ENCODE data around the gene B3GALNT1.

Gene B3GALNT1

GRCh38 chr3:161108840-161109239 is 3.7 kb upstream of the B3GALNT1 start:
- no peaks in the 10 kb centered on the region for H3K9me3 ChIP-seq (ENCODE audit: control insufficient read depth, low read length)
- no peaks in the 10 kb centered on the region for H3K36me3 ChIP-seq (ENCODE audit: control insufficient read depth, insufficient read depth, low read length, severe bottlenecking)
- no peaks in the 10 kb centered on the region for H3K27me3 ChIP-seq (replicated peaks; ENCODE audit: control insufficient read depth, insufficient read depth, low read length)
- peak; percentile 42 for DNase-seq (ENCODE audit: low read depth)
- no peak overlapping the region for H3K4me3 ChIP-seq (ENCODE audit: low read length)
- no peak overlapping the region for H3K9ac ChIP-seq (ENCODE audit: low read length)
- peaks cover 6% of the 10 kb centered on the region for H3K4me1 ChIP-seq (ENCODE audit: control insufficient read depth, insufficient read depth, low read length)

DNA sequence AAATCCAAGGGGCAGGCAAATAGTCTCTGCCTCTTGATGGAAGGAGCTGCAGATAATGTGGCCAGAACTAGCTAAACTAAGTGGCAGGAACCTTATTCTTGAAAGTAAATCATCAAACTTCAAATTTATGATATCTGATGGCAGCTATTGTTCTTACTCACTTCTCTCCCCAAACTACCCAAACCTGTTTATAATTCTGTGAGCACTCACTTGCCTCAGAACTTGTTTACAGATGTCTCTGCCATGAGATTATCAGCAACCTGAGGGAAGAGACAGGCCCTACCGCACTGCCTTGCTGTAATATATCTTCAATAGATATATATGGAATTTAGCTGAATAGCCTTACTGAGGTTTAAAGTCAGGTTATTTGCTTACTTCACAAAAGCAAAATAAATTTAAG is 2.2 kb upstream of the B3GALNT1 start:
- Histone ChIP-seq H3K9me3 (ENCODE audit: control insufficient read depth, low read length) (no peaks in the 10 kb centered on the region), H3K4me1 (ENCODE audit: control insufficient read depth, insufficient read depth, low read length) (peaks cover 6% of the 10 kb centered on the region), H3K4me3 (ENCODE audit: low read length) (no peak overlapping the region), H3K36me3 (ENCODE audit: control insufficient read depth, insufficient read depth, low read length, severe bottlenecking) (no peaks in the 10 kb centered on the region), H3K9ac (ENCODE audit: low read length) (no peak overlapping the region), H3K27me3 (replicated peaks; ENCODE audit: control insufficient read depth, insufficient read depth, low read length) (no peaks in the 10 kb centered on the region)
- no peak for DNase-seq (ENCODE audit: low read depth)

DNA sequence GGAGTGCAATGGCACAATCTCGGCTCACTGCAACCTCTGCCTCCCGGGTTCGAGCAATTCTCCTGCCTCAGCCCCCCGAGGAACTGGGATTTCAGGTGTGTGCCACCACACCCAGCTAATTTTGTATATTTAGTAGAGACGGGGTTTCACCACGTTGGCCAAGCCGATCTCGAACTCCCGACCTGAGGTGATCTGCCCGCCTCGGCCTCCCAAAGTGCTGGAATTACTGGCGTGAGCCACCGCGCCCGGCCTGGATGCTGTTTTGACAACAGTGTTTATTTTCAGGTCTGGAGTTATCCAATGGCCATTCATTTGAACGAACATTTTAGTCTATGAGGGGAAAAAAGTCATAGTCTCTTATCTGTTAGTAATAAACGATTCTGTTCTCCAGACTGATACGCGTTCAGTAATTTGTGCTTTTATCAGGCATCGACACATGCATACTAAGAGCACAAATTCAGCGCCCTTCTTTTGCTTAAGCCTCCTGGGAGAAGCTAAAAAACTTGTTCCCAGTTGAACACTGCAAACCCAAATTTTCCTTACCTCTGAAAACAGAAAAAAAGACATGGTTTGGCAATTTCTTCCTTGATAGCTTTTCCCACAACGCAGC is 1.3 kb downstream of the B3GALNT1 start:
- Histone ChIP-seq H3K4me3 (ENCODE audit: low read length) (peak overlapping the region; percentile 84), H3K4me1 (ENCODE audit: control insufficient read depth, insufficient read depth, low read length) (peaks cover 6% of the 10 kb centered on the region), H3K9ac (ENCODE audit: low read length) (peak overlapping the region; percentile 84)

DNA sequence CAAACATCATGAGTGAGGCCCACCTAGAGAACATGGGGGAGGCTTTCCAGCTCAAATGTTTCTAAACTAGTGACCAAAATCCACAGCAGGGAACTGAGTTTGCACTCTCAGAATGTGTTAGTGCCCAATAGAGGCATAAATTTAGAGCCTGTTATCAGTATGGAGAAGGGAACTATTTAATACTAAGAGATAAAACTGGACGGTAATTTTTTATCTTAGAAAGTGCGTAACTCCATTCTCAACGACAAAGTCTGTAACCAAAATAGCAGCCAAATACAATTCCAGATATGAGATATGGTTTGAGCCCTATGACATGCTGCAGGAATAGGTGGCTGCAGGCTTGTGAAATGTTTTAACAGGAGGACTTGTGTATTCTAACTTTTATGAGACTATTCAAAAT is 3.5 kb downstream of the B3GALNT1 start:
- H3K9ac ChIP-seq (ENCODE audit: low read length): no peak overlapping the region
- no peak overlapping the region for H3K4me3 ChIP-seq (ENCODE audit: low read length)
- H3K27me3 ChIP-seq (replicated peaks; ENCODE audit: control insufficient read depth, insufficient read depth, low read length): no peaks in the 10 kb centered on the region
- H3K4me1 ChIP-seq (ENCODE audit: control insufficient read depth, insufficient read depth, low read length): peaks cover 6% of the 10 kb centered on the region
- no peak for DNase-seq (ENCODE audit: low read depth)
- no peaks in the 10 kb centered on the region for H3K9me3 ChIP-seq (ENCODE audit: control insufficient read depth, low read length)
- H3K36me3 ChIP-seq (ENCODE audit: control insufficient read depth, insufficient read depth, low read length, severe bottlenecking): no peaks in the 10 kb centered on the region

More for the DNA sequence above, 1.3 kb downstream of the B3GALNT1 start:
- Histone ChIP-seq H3K9me3 (ENCODE audit: control insufficient read depth, low read length) (no peaks in the 10 kb centered on the region), H3K27me3 (replicated peaks; ENCODE audit: control insufficient read depth, insufficient read depth, low read length) (no peaks in the 10 kb centered on the region), H3K36me3 (ENCODE audit: control insufficient read depth, insufficient read depth, low read length, severe bottlenecking) (no peaks in the 10 kb centered on the region)
- no peak for DNase-seq (ENCODE audit: low read depth)

DNA sequence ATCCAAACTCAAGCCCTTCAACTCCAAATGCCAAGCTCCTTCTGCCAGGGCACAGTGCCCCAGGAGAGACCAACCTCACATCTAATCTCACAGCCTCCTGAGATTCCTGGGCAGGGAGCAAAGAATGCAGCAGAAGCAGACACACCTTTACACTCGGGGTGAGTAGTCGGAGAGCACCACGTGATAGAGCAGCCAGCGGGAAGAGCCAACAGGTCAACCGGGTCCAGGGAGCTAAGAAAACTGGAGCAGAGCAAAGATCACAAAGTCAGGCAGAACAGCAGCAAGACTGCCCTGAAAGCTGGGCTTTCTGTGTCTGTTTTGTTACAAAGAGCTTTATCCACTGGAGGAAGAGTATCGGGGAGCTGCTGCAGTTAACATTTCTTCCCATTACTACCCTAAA is 4.2 kb downstream of the B3GALNT1 start:
- no peaks in the 10 kb centered on the region for H3K9me3 ChIP-seq (ENCODE audit: control insufficient read depth, low read length)

DNA sequence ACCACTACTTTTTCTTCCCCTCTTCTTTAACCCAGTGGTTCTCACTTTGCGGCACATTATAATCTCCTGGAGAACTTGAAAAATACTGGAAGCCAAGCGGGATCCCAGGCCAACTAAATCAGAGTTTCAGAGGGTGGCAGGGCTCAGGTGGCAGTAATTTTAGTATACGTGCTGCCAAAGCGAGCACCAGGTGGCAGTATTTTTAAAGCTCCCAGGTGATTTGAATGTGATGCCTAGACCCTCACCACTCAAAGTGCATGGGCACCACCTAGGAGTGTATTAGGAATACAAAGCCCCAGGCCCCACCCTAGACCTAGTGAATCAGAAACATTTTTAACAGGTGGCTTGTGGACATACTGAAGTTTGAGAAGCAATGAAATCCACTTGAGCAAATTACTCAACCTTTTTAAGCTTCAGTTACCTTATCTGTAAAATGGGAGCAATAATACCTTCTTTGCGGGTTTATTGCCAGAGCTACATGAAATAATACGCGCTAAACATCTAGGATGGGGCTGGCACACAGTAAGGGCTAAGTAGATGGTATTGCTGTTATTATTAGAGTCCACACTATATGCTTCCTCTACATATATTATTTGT is 8.3 kb downstream of the B3GALNT1 start:
- Histone ChIP-seq H3K9me3 (ENCODE audit: control insufficient read depth, low read length) (no peaks in the 10 kb centered on the region), H3K4me3 (ENCODE audit: low read length) (no peak overlapping the region), H3K9ac (ENCODE audit: low read length) (no peak overlapping the region), H3K36me3 (ENCODE audit: control insufficient read depth, insufficient read depth, low read length, severe bottlenecking) (no peaks in the 10 kb centered on the region), H3K27me3 (replicated peaks; ENCODE audit: control insufficient read depth, insufficient read depth, low read length) (no peaks in the 10 kb centered on the region), H3K4me1 (ENCODE audit: control insufficient read depth, insufficient read depth, low read length) (no peaks in the 10 kb centered on the region)
- DNase-seq (ENCODE audit: low read depth): no peak

More for the DNA sequence above, 4.2 kb downstream of the B3GALNT1 start:
- Histone ChIP-seq H3K27me3 (replicated peaks; ENCODE audit: control insufficient read depth, insufficient read depth, low read length) (no peaks in the 10 kb centered on the region), H3K36me3 (ENCODE audit: control insufficient read depth, insufficient read depth, low read length, severe bottlenecking) (no peaks in the 10 kb centered on the region), H3K9ac (ENCODE audit: low read length) (no peak overlapping the region), H3K4me1 (ENCODE audit: control insufficient read depth, insufficient read depth, low read length) (peaks cover 6% of the 10 kb centered on the region), H3K4me3 (ENCODE audit: low read length) (no peak overlapping the region)
- DNase-seq (ENCODE audit: low read depth): no peak

GRCh38 chr3:161093895-161094294 is 11.3 kb downstream of the B3GALNT1 start:
- H3K36me3 ChIP-seq (ENCODE audit: control insufficient read depth, insufficient read depth, low read length, severe bottlenecking): no peaks in the 10 kb centered on the region
- H3K4me3 ChIP-seq (ENCODE audit: low read length): no peak overlapping the region
- H3K27me3 ChIP-seq (replicated peaks; ENCODE audit: control insufficient read depth, insufficient read depth, low read length): no peaks in the 10 kb centered on the region
- H3K9ac ChIP-seq (ENCODE audit: low read length): no peak overlapping the region
- DNase-seq (ENCODE audit: low read depth): no peak
- H3K4me1 ChIP-seq (ENCODE audit: control insufficient read depth, insufficient read depth, low read length): no peaks in the 10 kb centered on the region
- H3K9me3 ChIP-seq (ENCODE audit: control insufficient read depth, low read length): no peaks in the 10 kb centered on the region

GRCh38 chr3:161084277-161084676 is 20.9 kb downstream of the B3GALNT1 start:
- Histone ChIP-seq H3K4me3 (ENCODE audit: low read length) (no peak overlapping the region), H3K4me1 (ENCODE audit: control insufficient read depth, insufficient read depth, low read length) (peaks cover 5% of the 10 kb centered on the region), H3K27me3 (replicated peaks; ENCODE audit: control insufficient read depth, insufficient read depth, low read length) (no peaks in the 10 kb centered on the region), H3K9ac (ENCODE audit: low read length) (no peak overlapping the region), H3K36me3 (ENCODE audit: control insufficient read depth, insufficient read depth, low read length, severe bottlenecking) (peaks cover 6% of the 10 kb centered on the region), H3K9me3 (ENCODE audit: control insufficient read depth, low read length) (no peaks in the 10 kb centered on the region)
- DNase-seq (ENCODE audit: low read depth): no peak

- Histone ChIP-seq H3K9me3 (ENCODE audit: control insufficient read depth, low read length) (no peaks in the 10 kb centered on the region), H3K36me3 (ENCODE audit: control insufficient read depth, insufficient read depth, low read length, severe bottlenecking) (peaks cover 6% of the 10 kb centered on the region), H3K27me3 (replicated peaks; ENCODE audit: control insufficient read depth, insufficient read depth, low read length) (no peaks in the 10 kb centered on the region), H3K9ac (ENCODE audit: low read length) (no peak overlapping the region), H3K4me3 (ENCODE audit: low read length) (no peak overlapping the region), H3K4me1 (ENCODE audit: control insufficient read depth, insufficient read depth, low read length) (peaks cover 5% of the 10 kb centered on the region)
- DNase-seq (ENCODE audit: low read depth): no peak
Observed at GRCh38 chr3:161083131-161083530, 22.0 kb downstream of the B3GALNT1 start.

- DNase-seq (ENCODE audit: low read depth): no peak
- Histone ChIP-seq H3K9me3 (ENCODE audit: control insufficient read depth, low read length) (no peaks in the 10 kb centered on the region), H3K27me3 (replicated peaks; ENCODE audit: control insufficient read depth, insufficient read depth, low read length) (no peaks in the 10 kb centered on the region), H3K4me1 (ENCODE audit: control insufficient read depth, insufficient read depth, low read length) (peaks cover 5% of the 10 kb centered on the region), H3K9ac (ENCODE audit: low read length) (no peak overlapping the region), H3K4me3 (ENCODE audit: low read length) (no peak overlapping the region), H3K36me3 (ENCODE audit: control insufficient read depth, insufficient read depth, low read length, severe bottlenecking) (peaks cover 6% of the 10 kb centered on the region)
Observed at GRCh38 chr3:161082063-161082462, 23.1 kb downstream of the B3GALNT1 start.

- H3K9ac ChIP-seq (ENCODE audit: low read length): no peak overlapping the region
- no peaks in the 10 kb centered on the region for H3K9me3 ChIP-seq (ENCODE audit: control insufficient read depth, low read length)
- H3K27me3 ChIP-seq (replicated peaks; ENCODE audit: control insufficient read depth, insufficient read depth, low read length): no peaks in the 10 kb centered on the region
- H3K36me3 ChIP-seq (ENCODE audit: control insufficient read depth, insufficient read depth, low read length, severe bottlenecking): peaks cover 6% of the 10 kb centered on the region
- H3K4me3 ChIP-seq (ENCODE audit: low read length): no peak overlapping the region
- H3K4me1 ChIP-seq (ENCODE audit: control insufficient read depth, insufficient read depth, low read length): peaks cover 5% of the 10 kb centered on the region
- peak; percentile 38 for DNase-seq (ENCODE audit: low read depth)
Observed at GRCh38 chr3:161081633-161082032, 23.5 kb downstream of the B3GALNT1 start.

- no peak overlapping the region for H3K4me3 ChIP-seq (ENCODE audit: low read length)
- H3K27me3 ChIP-seq (replicated peaks; ENCODE audit: control insufficient read depth, insufficient read depth, low read length): no peaks in the 10 kb centered on the region
- no peaks in the 10 kb centered on the region for H3K36me3 ChIP-seq (ENCODE audit: control insufficient read depth, insufficient read depth, low read length, severe bottlenecking)
- no peak for DNase-seq (ENCODE audit: low read depth)
- no peaks in the 10 kb centered on the region for H3K9me3 ChIP-seq (ENCODE audit: control insufficient read depth, low read length)
- peaks cover 20% of the 10 kb centered on the region for H3K4me1 ChIP-seq (ENCODE audit: control insufficient read depth, insufficient read depth, low read length)
- no peak overlapping the region for H3K9ac ChIP-seq (ENCODE audit: low read length)
Observed at GRCh38 chr3:161073181-161073580, 32.0 kb downstream of the B3GALNT1 start.

Measured in adipocyte (in vitro differentiated cells).